ENCODE results near the gene CAND2. TPM values are rescaled to one million over a fixed set of nuclear protein-coding genes. Genes with fewer than 3 reads are reported as not detected.

CAND2 gene
- total RNA-seq, 1 experiment from 2014 or later = 0.19 TPM

Small RNA genes lying within 50 kb of the gene (small RNA-seq; reads per million reads assigned to genes)
- gene AC034198.1 = not detected

Other genes starting within 250 kb of the CAND2 start
- gene MKRN2, start 239.6 kb upstream of the CAND2 start, total RNA-seq (2014; rRNA removed; shearing (Covaris generic)) = 37.3 and 39.3 TPM in 2 replicates
- gene RAF1, start 132.6 kb upstream of the CAND2 start, total RNA-seq (2014; rRNA removed; shearing (Covaris generic)) = 110 and 111 TPM in 2 replicates
- gene TMEM40, start 37.4 kb upstream of the CAND2 start, total RNA-seq (2014; rRNA removed; shearing (Covaris generic)) = not detected in 2 replicates
- 2,698 and 2,901 TPM in 2 replicates for gene RPL32, start 44.9 kb downstream of the CAND2 start, total RNA-seq (2014; rRNA removed; shearing (Covaris generic))

Data from HT1080 (cell line).